Stimulated activated CD8-positive, alpha-beta memory T cell treated with anti-CD3 and anti-CD28 coated beads, Interleukin-15, amount 100 ng/mL, for 24 hours (primary cell): ENCODE measurements around the gene PDE1C.
"Not testable (repeated sequence)": the region's sequence is repeated elsewhere in the genome, so short reads cannot be mapped to it uniquely, and the experiment has no call there.

Source experiments
- DNase-seq: peaks from one replicate; pipeline ENCODE4 v3.0.0-alpha.2; 2020; ENCODE audit warnings: low read depth

The PDE1C gene

GRCh38 chr7:32070406-32071360 lies at the start of gene PDE1C:
Gene PDE1C (minus strand): TSS chr7:32070407.
- no peak for DNase-seq

- DNase-seq = no peak
Measured at GRCh38 chr7:32119790-32120196, 49.6 kb upstream of the PDE1C start.

GRCh38 chr7:32117837-32118236 lies 47.6 kb upstream of the PDE1C start:
- no peak for DNase-seq

- no peak for DNase-seq
Measured at GRCh38 chr7:32116436-32116835, 46.2 kb upstream of the PDE1C start.

DNA sequence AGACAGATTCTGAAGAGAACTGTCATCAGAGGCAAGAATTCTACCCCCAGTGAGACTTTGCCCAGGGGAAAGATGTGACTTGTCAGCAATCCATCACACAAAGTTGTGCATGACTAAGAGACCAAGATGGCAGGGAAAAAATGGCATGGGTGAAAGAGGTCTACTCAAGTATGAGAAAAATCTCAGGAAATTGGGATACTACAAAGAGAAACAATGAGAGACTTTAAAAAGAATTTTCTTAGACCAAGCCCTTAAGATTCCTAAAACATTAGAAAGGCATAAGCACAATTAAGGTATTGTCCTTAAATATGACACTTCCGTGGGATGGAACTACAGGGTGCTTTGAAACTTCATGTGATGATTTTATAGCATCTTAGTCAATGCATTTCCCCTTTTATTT lies 45.6 kb upstream of the PDE1C start:
- no peak for DNase-seq

- no peak for DNase-seq
Measured at GRCh38 chr7:32108651-32109050, 38.4 kb upstream of the PDE1C start.

GRCh38 chr7:32104766-32105165 lies 34.6 kb upstream of the PDE1C start:
- no peak for DNase-seq

GRCh38 chr7:32103361-32103760 lies 33.2 kb upstream of the PDE1C start:
- DNase-seq = no peak

DNA sequence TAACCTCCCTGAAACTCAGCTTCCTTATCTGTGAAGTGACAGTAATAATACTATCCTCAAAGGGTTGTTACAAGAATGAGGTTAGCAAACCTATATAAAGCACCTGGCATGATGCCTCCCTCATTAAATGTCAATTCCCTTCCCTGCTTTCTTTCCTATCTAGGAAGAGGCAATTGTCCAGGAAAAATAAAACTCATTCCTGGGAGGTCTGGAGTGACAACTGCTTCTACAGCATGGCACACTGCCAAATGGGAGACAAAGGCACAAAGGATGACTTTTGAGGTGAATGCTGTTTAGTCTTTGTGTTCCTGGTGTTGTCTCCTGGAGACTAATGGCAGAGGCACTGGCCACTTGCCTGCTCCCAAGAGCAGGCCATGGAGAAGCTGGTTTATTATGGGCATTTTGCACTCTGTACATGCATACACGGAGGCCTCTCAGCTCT lies 32.2 kb upstream of the PDE1C start:
- no peak for DNase-seq

DNA sequence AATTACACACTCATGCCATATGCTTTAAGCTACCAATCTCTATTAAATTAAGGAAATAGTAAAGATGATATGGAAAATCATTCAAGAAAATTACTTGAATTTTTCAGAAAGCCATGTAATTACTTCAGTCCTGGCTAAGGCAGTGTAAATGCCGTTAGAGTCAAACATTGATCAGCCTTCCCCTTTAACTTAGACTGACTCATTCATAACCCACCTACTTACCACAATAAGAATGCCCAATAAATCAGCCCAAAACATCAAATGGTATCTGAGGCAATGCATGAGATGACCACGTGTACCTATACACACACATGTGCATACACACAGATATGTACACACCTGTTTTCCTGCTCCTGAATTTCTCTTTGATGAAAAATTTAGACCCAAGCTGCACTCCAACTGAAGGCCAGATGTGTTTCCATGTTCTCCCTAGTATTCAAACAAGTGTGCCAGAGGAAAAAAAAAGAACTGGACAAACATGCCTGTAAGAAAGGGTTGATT lies 30.2 kb upstream of the PDE1C start:
- DNase-seq = no peak

DNA sequence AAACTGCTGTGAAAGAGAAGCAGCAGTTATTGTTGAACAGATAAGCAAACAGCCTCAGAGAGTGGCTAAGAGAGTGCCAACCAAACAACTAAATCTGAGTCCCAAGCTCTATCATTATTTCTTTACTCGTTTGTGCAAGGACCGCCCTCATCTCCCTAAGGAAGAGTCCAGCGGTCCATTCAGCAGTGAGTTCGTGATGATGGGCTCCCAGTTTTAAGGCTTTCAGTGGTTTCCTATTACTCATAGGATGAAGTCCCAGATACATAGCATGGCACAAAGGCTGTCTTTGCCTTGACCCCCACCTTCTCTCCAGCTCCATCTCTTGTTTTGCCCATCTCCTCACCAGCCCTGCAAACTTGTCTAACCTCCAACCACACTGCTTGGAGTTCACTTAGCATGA lies 24.3 kb upstream of the PDE1C start:
- DNase-seq = no peak

- DNase-seq = no peak
Measured at GRCh38 chr7:32093415-32094408, 23.5 kb upstream of the PDE1C start.

DNA sequence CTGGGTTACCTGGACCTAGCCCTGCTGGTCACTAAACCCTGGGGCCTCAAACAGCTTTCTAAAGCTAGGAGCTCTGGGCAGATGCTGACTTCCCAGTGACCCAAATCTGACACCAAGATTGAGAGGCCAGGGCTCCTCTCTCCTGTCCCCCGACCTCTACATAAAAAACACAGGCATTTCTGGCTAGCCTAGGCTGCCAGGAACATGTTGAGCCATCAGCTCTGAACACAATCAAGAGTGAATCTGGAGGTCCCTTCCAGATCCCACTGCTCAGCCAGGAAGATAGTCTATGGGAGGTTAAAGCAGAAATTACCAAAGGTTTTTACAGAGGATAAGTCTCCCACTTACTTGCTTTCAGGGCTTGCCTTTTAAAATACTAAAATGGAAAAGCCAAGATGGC lies 22.1 kb upstream of the PDE1C start:
- no peak for DNase-seq

DNA sequence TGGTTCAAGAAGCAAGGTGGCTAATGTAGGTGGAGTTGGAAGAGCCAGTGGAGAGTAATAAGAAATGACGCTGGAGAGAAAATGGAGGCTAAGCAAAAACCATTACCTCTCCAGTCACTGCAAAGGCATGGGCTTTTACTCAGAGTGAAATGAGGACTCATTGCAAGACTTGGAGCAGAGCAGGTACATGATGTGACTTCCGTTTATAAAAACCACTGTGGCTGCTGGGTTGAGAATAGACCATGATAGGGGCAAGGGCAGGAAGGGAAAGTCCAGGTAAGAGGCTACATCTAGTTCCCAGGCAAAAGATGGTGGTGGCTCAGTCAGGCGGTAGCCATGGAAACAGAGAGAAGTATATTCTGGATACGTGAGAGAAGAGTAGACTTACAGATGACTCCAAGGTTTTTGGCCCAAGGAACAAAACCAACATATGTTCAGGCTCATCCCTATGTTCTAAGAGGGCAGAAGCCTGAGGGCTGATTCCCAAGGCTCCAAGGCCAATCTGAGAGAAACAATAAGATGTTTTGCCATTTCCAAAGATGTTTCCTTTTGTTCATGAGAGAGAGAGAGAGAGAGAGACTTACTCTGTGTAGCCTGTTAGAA lies 21.5 kb upstream of the PDE1C start:
- no peak for DNase-seq

DNA sequence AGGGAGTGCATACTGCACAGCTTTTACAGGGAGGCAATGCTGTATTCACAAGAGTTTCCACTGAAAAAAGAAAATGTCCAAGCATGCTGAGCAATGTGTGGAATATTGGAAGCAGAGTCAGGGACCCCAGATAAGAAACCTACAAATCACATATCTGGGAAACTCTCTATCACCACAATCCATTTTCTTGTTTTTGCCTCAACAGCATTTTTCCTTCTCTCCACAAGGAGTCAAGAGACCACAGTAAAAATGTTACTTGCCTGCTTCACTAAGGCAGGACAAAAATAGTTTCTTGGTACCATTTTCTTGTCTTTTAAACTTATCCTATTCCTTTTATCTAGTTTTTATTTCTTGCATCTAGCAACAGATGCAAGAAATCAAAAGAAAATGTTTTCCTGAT lies 19.5 kb upstream of the PDE1C start:
- DNase-seq = no peak

- no peak for DNase-seq
Measured at GRCh38 chr7:32089256-32089655, 19.0 kb upstream of the PDE1C start.

- no peak for DNase-seq
Measured at GRCh38 chr7:32088451-32088881, 18.3 kb upstream of the PDE1C start.

DNA sequence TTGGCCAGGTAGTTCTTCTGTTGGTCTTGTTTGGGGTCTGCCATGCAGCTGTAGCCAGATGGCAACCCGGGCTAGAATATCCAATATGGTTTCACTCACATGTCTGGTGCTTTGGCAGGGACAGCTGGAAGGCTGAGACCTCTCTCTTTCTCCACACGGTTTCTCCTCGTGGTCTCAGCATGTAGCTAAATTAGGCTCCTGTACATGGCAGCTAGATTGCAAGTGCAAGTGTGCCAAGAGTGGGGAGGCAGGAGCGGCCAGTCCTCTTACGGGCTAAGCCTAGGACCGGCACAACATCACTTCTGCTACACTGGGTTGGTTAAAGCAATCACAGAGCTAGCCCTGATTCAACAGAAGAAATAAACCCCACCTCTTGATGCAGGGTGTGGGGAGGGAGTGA lies 9.3 kb upstream of the PDE1C start:
- DNase-seq = no peak

DNA sequence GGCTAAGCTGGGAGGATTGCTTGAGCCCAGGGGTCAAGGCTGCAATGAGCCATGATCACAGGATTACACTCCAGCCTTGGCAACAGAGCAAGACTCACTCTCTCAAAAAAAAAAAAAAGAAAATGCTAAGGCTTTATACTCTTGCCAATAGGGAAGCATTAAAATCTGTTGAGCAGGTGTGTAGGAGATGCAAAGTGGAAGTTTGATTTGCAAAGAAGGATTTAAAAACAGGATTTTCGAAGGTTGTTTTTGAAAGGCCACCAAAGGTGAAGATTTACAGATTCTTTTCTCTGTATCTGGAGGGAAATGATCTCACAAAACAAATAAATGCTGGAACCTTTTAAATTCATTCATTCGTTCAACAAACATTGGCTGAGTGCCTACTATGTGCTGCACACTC lies 8.6 kb upstream of the PDE1C start:
- DNase-seq = no peak

DNA sequence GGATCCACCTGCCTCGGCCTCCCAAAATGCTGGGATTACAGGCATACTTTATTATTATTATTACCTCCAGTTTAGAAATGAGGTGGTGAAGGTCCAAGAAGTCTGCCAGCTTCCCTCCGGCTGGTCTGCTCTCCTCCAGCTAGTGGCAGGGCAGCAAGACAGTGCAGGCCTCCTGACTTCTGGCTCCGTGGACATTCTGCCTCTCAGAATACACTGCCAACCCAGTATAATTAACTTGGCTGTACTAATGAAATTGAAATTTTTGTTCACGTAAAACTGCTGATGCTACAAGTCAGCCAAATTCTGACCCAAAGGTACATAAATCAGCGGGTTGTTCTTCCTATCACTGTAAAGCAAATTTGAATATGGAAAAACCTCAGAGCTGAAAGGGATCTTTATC lies 7.6 kb upstream of the PDE1C start:
- DNase-seq = no peak

DNA sequence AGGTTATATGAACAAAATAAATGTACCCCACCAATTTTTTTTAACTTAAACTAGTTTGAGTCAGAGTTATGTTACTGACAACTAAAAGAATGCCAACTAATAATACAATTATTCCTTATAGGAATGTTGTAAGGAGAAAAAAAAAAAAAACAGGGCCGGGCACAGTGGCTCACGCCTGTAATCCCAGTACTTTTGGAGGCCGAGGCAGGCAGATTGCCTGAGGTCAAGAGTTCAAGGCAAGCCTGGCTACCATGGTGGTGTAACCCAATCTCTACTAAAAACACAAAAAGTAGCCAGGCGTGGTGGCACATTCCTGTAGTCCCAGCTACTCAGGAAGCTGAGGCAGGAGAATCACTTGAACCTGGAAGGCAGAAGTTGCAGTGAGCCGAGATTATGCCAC lies 6.6 kb upstream of the PDE1C start:
- not testable (repeated sequence) for DNase-seq

GRCh38 chr7:32075612-32076011 lies 5.4 kb upstream of the PDE1C start:
- DNase-seq = no peak
